C4-2B (cell line): ENCODE data around the gene ACTR3C.
A peak's percentile ranks its signal among the peaks of the same experiment; 100 is the strongest.

ENCODE experiments used
- H3K27ac ChIP-seq: fragments of 450-650 bp; 2 replicates; pipeline ENCODE4 v1.5.1; 2017
- ZFX ChIP-seq: fragments of 450-650 bp; IDR thresholded peaks from 2 replicates; pipeline ENCODE4 v1.6.1; 2017
- TF ChIP-seq, protein P1 (sequence below): fragments of 450-650 bp; conservative IDR thresholded peaks from 2 replicates; pipeline ENCODE4 v1.5.1; 2017; ENCODE audit warnings: mild to moderate bottlenecking

The ACTR3C gene

DNA sequence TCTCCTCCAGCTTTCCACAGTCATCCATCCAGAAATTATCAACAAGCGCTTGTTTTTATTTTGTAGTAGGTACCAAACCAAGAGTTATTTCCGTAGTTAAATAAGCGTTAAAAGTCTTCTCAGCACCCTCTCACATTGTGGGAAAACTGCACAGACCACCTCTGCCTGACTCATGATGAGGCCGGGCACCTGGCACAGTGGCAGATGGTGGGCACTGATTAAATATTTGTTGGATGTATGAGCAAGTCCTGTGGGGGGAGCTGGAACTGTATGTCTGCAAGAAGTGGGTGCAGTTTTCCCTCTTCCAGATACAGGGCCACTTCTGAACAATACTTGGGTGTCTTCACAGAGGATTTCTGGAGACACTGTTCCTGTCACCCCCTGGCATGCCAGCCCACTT lies 40.0 kb upstream of the ACTR3C start:
- H3K27ac ChIP-seq = no peak overlapping the region
- TF ChIP-seq, protein P1, sequence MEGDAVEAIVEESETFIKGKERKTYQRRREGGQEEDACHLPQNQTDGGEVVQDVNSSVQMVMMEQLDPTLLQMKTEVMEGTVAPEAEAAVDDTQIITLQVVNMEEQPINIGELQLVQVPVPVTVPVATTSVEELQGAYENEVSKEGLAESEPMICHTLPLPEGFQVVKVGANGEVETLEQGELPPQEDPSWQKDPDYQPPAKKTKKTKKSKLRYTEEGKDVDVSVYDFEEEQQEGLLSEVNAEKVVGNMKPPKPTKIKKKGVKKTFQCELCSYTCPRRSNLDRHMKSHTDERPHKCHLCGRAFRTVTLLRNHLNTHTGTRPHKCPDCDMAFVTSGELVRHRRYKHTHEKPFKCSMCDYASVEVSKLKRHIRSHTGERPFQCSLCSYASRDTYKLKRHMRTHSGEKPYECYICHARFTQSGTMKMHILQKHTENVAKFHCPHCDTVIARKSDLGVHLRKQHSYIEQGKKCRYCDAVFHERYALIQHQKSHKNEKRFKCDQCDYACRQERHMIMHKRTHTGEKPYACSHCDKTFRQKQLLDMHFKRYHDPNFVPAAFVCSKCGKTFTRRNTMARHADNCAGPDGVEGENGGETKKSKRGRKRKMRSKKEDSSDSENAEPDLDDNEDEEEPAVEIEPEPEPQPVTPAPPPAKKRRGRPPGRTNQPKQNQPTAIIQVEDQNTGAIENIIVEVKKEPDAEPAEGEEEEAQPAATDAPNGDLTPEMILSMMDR = no peak
- TF ChIP-seq ZFX = no peak

DNA sequence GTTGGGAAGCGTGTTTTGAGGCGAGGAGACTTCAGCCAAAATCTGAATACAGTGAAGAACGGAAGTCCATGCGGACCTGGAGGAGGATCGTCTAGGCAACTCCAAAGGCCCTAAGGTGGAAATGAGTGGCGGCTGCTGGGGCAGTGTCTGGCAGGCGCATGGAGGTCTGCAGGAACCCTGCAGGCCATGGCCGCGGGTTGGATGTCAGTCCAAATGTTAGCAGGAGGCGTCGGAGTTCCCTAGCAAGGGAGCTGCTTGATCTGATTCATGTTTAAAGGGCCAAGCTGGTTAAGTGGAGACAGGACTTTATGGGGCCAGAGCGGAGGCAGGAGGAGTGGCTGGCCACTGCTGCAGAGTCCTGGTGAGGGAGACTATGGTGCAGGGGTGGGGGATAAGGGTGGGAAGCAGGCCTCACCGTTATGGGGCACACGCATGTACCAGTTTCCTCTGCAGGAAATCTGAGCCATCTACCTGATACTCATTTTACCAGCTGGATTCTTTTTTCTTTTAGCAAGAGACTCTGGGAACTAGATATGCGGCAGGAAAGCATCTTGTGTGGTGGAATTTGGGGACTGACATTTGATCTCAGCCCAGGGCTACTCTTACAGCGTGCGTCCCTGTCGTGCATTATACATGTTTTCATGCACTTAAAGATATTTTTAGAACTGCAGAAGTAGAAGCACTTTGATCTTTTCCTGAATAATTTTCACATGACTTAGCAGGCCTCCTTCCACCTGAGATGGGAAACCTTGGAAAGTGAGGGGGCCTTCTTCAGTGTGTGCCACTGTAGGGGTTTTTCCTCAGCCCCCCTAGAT lies 38.7 kb upstream of the ACTR3C start:
- TF ChIP-seq, protein P1 = no peak
- no peak for TF ChIP-seq ZFX
- H3K27ac ChIP-seq = peak overlapping the region; percentile 11; the same call in 1 of the 2 replicates

DNA sequence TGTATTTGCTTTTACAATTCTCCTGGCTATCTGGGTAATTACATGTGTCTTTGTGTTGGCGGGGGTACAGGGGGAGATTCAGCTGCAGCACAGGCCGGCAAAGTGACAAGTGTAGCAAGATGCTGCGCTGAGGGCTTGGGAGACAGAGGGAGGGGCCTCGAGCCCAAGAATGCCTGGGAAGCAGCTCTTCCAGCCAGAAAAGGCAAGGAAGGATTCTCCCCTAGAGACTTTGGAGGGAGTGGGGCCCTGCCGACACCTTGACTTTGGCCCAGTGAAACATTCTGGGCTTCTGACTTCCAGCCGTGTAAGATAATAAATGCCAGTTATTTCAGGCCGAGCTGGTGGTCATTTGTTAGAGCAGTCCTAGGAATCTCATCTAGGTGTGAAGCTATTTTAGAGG lies 38.1 kb upstream of the ACTR3C start:
- H3K27ac ChIP-seq = peak overlapping the region; percentile 11; the same call in 1 of the 2 replicates
- TF ChIP-seq, protein P1 = no peak

DNA sequence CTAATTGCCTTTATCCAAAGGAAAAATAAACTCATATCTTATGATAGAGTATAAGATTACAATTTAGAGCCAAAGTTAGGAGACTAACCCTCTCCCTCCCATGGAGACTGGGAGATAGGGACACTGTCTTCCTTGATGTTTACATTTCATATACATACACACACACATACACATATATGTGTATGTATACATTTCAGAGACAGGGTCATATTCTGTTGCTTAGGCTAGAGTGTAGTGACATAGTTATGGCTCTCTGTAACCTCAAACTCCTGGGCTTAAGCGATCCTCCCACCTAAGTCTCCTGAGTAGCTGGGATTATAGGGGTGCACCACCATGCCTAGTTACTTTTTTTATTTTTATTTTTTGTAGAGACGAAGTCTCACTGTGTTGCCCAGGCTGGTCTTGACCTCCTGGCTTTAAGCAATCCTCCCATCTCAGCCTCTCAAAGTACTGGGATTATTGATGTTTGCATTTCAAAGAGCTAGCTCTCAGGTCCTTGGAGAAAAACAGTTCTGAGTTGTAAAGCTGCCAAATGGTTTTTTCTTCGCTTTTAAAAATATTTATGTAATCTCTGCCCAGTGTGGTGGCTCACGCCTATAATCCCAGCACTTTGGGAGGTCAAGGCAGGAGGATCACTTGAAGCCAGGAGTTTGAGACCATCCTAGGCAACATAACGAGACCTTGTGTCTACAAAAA lies 37.2 kb upstream of the ACTR3C start:
- no peak for TF ChIP-seq ZFX
- TF ChIP-seq, protein P1 = no peak
- peak overlapping the region; percentile 83 for H3K27ac ChIP-seq

DNA sequence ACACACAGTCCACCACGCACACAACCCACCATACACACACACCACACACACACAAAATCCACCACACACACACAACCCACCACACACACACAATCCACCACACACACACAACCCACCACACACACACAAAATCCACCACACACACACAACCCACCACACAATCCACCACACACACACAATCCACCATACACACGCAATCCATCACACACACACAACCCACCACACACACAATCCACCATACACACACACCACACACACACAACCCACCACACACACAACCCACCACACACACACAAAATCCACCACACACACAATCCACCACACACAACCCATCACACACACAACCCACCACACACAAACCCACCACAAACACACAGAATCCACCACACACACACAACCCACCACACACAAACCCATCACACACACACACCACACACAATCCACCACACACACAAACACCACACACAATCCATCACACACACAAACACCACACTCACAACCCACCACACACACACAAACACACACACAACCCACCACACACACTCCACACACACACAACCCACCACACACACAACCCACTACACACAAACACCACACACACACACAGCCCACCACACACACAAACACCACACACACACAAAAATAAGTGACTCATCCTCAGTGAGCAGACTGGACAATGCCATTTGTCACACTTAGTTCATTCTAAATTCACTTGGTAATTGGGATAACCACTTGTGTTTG lies 36.4 kb upstream of the ACTR3C start:
- H3K27ac ChIP-seq = peak overlapping the region; percentile 83
- TF ChIP-seq, protein P1 = no peak
- no peak for TF ChIP-seq ZFX

DNA sequence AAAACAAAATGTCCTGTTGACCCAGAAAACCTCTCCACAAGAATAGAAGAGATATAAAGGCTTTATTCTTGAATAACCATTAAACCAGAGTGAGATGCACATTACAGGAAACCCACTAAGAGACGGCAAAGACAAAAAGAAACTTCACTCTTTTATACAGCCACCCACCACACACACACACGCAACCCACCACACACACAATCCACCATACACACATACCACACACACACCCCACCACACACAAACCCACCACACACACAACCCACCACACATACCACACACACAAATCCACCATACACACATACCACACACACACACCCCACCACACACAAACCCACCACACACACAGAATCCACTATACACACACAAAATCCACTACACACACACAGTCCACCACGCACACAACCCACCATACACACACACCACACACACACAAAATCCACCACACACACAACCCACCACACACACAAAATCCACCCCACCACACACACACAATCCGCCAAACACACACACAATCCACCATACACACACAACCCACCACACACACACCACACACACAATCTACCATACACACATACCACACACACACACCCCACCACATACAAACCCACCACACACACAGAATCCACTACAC lies 35.8 kb upstream of the ACTR3C start:
- H3K27ac ChIP-seq = no peak overlapping the region; the same call in 1 of the 2 replicates
- no peak for TF ChIP-seq ZFX
- TF ChIP-seq, protein P1 = no peak
